Measurements from ENCODE around the gene POTEJ. TPM values are rescaled to one million over a fixed set of nuclear protein-coding genes. Genes with fewer than 3 reads are reported as not detected.
"Not testable (repeated sequence)": the region's sequence is repeated elsewhere in the genome, so short reads cannot be mapped to it uniquely, and the experiment has no call there.

POTEJ gene
- 0.19 and 0.24 TPM in 2 replicates for total RNA-seq
- long read RNA-seq, result 0 reads

GRCh38 chr2:130611140-130611539 lies at the start of gene POTEJ:
Gene POTEJ (plus strand): TSS chr2:130611440. CDS start chr2:130611533, 93 bp downstream.
- not testable (repeated sequence) for H3K9me3 Mint-ChIP-seq (ENCODE audit: low read depth); H3K27ac Mint-ChIP-seq; H3K27me3 Mint-ChIP-seq; H3K36me3 Mint-ChIP-seq (ENCODE audit: insufficient read depth); H3K4me3 Mint-ChIP-seq (ENCODE audit: low read depth); DNase-seq (ENCODE audit: low spot score, unreplicated experiment); H3K4me1 Mint-ChIP-seq (ENCODE audit: low read depth)

- not testable (repeated sequence) for H3K27me3 Mint-ChIP-seq; H3K4me3 Mint-ChIP-seq (ENCODE audit: low read depth); H3K9me3 Mint-ChIP-seq (ENCODE audit: low read depth); H3K36me3 Mint-ChIP-seq (ENCODE audit: insufficient read depth); DNase-seq (ENCODE audit: low spot score, unreplicated experiment); H3K27ac Mint-ChIP-seq; H3K4me1 Mint-ChIP-seq (ENCODE audit: low read depth)
Observed at GRCh38 chr2:130566165-130566564, 45.1 kb upstream of the POTEJ start.

GRCh38 chr2:130571929-130572328 lies 39.3 kb upstream of the POTEJ start:
- not testable (repeated sequence) for H3K27me3 Mint-ChIP-seq; H3K36me3 Mint-ChIP-seq (ENCODE audit: insufficient read depth); H3K4me1 Mint-ChIP-seq (ENCODE audit: low read depth); H3K9me3 Mint-ChIP-seq (ENCODE audit: low read depth); H3K4me3 Mint-ChIP-seq (ENCODE audit: low read depth); DNase-seq (ENCODE audit: low spot score, unreplicated experiment); H3K27ac Mint-ChIP-seq

- not testable (repeated sequence) for DNase-seq (ENCODE audit: low spot score, unreplicated experiment)
Observed at GRCh38 chr2:130574230-130574629, 37.0 kb upstream of the POTEJ start.

GRCh38 chr2:130576209-130576784 lies 34.9 kb upstream of the POTEJ start:
- DNase-seq (ENCODE audit: low spot score, unreplicated experiment); H3K9me3 Mint-ChIP-seq (ENCODE audit: low read depth); H3K27me3 Mint-ChIP-seq; H3K27ac Mint-ChIP-seq; H3K4me1 Mint-ChIP-seq (ENCODE audit: low read depth); H3K36me3 Mint-ChIP-seq (ENCODE audit: insufficient read depth); H3K4me3 Mint-ChIP-seq (ENCODE audit: low read depth): not testable (repeated sequence)

More at GRCh38 chr2:130574230-130574629, 37.0 kb upstream of the POTEJ start:
- not testable (repeated sequence) for H3K4me1 Mint-ChIP-seq (ENCODE audit: low read depth); H3K27me3 Mint-ChIP-seq; H3K36me3 Mint-ChIP-seq (ENCODE audit: insufficient read depth); H3K9me3 Mint-ChIP-seq (ENCODE audit: low read depth); H3K4me3 Mint-ChIP-seq (ENCODE audit: low read depth); H3K27ac Mint-ChIP-seq

- DNase-seq (ENCODE audit: low spot score, unreplicated experiment); H3K4me3 Mint-ChIP-seq (ENCODE audit: low read depth); H3K4me1 Mint-ChIP-seq (ENCODE audit: low read depth); H3K27me3 Mint-ChIP-seq; H3K36me3 Mint-ChIP-seq (ENCODE audit: insufficient read depth); H3K27ac Mint-ChIP-seq; H3K9me3 Mint-ChIP-seq (ENCODE audit: low read depth): not testable (repeated sequence)
Observed at GRCh38 chr2:130577559-130577958, 33.7 kb upstream of the POTEJ start.

GRCh38 chr2:130579121-130579520 lies 32.1 kb upstream of the POTEJ start:
- not testable (repeated sequence) for H3K27me3 Mint-ChIP-seq; H3K27ac Mint-ChIP-seq; H3K36me3 Mint-ChIP-seq (ENCODE audit: insufficient read depth); H3K9me3 Mint-ChIP-seq (ENCODE audit: low read depth); H3K4me1 Mint-ChIP-seq (ENCODE audit: low read depth); H3K4me3 Mint-ChIP-seq (ENCODE audit: low read depth); DNase-seq (ENCODE audit: low spot score, unreplicated experiment)

- not testable (repeated sequence) for H3K36me3 Mint-ChIP-seq (ENCODE audit: insufficient read depth); H3K27ac Mint-ChIP-seq; H3K4me1 Mint-ChIP-seq (ENCODE audit: low read depth); DNase-seq (ENCODE audit: low spot score, unreplicated experiment); H3K4me3 Mint-ChIP-seq (ENCODE audit: low read depth); H3K9me3 Mint-ChIP-seq (ENCODE audit: low read depth); H3K27me3 Mint-ChIP-seq
Observed at GRCh38 chr2:130581491-130581890, 29.7 kb upstream of the POTEJ start.

GRCh38 chr2:130582970-130583369 lies 28.3 kb upstream of the POTEJ start:
- not testable (repeated sequence) for DNase-seq (ENCODE audit: low spot score, unreplicated experiment); H3K27me3 Mint-ChIP-seq; H3K4me3 Mint-ChIP-seq (ENCODE audit: low read depth); H3K27ac Mint-ChIP-seq; H3K36me3 Mint-ChIP-seq (ENCODE audit: insufficient read depth); H3K9me3 Mint-ChIP-seq (ENCODE audit: low read depth); H3K4me1 Mint-ChIP-seq (ENCODE audit: low read depth)

- not testable (repeated sequence) for H3K4me1 Mint-ChIP-seq (ENCODE audit: low read depth); H3K36me3 Mint-ChIP-seq (ENCODE audit: insufficient read depth); H3K27ac Mint-ChIP-seq; H3K27me3 Mint-ChIP-seq; H3K4me3 Mint-ChIP-seq (ENCODE audit: low read depth); H3K9me3 Mint-ChIP-seq (ENCODE audit: low read depth); DNase-seq (ENCODE audit: low spot score, unreplicated experiment)
Observed at GRCh38 chr2:130583582-130583981, 27.7 kb upstream of the POTEJ start.

GRCh38 chr2:130584726-130585125 lies 26.5 kb upstream of the POTEJ start:
- DNase-seq (ENCODE audit: low spot score, unreplicated experiment); H3K9me3 Mint-ChIP-seq (ENCODE audit: low read depth); H3K4me3 Mint-ChIP-seq (ENCODE audit: low read depth); H3K27me3 Mint-ChIP-seq; H3K27ac Mint-ChIP-seq; H3K36me3 Mint-ChIP-seq (ENCODE audit: insufficient read depth); H3K4me1 Mint-ChIP-seq (ENCODE audit: low read depth): not testable (repeated sequence)

GRCh38 chr2:130588688-130589458 lies 22.4 kb upstream of the POTEJ start:
- H3K4me3 Mint-ChIP-seq (ENCODE audit: low read depth); H3K4me1 Mint-ChIP-seq (ENCODE audit: low read depth); H3K27me3 Mint-ChIP-seq; H3K27ac Mint-ChIP-seq; H3K36me3 Mint-ChIP-seq (ENCODE audit: insufficient read depth); H3K9me3 Mint-ChIP-seq (ENCODE audit: low read depth); DNase-seq (ENCODE audit: low spot score, unreplicated experiment): not testable (repeated sequence)

- not testable (repeated sequence) for H3K27me3 Mint-ChIP-seq; H3K9me3 Mint-ChIP-seq (ENCODE audit: low read depth); H3K4me3 Mint-ChIP-seq (ENCODE audit: low read depth); H3K36me3 Mint-ChIP-seq (ENCODE audit: insufficient read depth); H3K4me1 Mint-ChIP-seq (ENCODE audit: low read depth); DNase-seq (ENCODE audit: low spot score, unreplicated experiment); H3K27ac Mint-ChIP-seq
Observed at GRCh38 chr2:130590170-130590841, 20.9 kb upstream of the POTEJ start.
